Hematopoietic multipotent progenitor cell treated with erythropoietin and hydrocortisone succinate and interleukin-3 and kit ligand, for 15 days (in vitro differentiated cells): ENCODE data around the gene RHBDL1.

Experiments
- DNase-seq: peaks from one replicate; pipeline ENCODE4 v3.0.0-alpha.2; 2015; ENCODE audit warnings: low spot score

Gene RHBDL1

DNA sequence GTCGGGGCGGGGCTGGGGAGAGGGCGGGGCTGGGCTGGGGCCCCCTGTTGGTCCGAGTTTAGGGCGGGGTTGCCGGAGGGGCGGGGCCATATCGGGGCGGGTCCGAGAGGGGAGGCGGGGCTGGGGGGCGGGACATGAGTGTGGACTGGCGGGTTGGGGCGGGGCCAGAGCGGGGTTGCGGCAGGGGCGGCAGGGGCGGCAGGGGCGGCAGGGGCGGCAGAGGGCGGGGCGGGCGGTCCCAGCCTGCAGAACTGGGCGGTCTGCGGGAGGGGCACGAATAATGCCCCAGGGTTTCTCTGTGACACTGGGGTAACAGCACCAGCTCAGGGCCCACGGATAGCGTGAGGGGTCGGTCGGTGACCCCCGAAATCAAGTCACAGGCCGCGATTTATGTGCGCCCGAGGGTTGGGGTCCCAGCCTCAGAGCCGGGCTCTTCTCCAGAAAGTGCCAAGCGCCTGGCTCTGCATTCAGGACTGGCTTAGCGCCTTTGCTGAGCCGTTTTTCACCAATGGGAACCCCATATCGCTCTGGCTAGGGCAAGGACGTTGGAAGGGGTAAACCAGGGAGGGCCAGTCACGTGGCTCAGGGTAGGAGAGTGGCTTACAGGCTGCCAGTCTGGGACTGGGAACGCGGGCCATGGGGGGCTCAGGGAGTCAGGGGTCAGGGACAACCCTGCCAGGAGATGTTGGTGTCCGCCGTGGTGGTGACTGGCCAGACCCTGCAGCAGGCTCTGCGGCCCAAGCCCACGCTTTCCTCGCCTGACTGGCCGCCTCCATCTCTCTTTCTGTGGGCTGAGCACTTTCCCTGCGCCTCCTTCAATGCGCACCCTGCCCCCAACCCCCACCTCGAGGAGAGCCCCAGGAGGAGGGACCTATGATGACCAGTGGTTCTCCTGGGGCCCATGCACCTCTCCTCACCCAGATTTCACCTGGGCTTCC, 38.1 kb upstream of the RHBDL1 start:
- peak; percentile 89 for DNase-seq

DNA sequence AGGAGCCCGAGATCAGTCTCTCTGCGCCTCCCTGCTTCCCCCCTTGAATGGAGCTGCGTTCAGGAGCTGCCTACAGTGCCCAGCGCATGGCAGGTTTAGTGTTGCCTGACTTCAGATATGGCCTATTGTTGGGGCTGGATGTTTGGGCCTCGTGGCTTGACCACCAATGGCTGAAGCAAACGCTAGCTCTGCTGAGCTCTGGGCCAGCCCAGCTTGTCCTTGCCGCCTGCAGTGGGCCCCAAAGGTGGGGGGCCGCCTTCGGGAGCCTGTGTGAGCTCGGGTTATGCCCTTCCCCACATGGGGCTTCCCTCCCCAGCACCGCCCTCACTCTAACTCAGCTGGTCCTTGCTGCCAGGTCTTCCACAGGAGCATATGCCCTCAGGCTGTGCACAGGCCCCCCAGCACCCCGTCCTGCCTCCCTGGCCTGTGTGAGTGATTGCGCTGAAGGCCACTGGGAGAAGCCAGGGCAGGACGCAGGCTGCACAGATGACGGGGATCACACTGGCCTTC, 37.4 kb upstream of the RHBDL1 start:
- no peak for DNase-seq

DNA sequence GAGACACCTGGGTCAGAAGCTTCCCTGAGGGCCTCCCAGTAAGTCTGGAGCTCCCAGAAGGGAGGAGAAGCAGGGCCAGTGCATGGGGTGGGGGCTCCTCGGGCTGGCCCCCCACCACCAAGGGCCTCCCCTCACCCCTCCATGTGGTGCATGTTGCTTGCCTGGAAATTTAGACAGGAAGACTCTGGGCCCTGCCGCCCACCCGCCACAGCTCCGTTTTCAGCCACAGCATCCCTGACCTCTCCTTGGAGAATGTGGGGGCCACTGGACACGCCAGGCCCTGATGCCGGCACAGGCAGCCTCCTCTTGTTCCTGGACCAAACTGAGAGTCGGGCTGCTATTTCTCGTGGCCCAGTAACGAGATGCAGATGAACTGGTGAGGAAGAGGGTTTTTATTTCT, 36.6 kb upstream of the RHBDL1 start:
- DNase-seq, result no peak

DNA sequence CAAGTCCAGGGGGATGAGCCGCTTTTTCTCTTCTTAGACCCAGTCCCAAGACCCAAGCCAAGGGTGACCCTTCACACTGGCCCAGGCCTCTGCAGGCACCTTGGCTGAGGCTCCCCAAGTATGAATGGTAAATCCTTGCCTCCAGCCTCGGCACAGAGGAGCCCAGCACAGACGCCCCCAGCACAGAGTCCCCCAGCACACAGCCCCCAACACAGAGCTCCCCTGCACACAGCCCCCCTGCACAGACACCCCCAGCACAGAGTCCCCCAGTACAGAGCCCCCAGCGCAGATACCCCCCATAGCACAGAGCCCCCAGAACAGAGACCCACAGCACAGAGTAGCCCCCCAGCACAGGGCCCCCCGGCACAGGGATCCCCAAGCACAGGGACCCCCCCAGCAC, 34.9 kb upstream of the RHBDL1 start:
- DNase-seq, result no peak

DNA sequence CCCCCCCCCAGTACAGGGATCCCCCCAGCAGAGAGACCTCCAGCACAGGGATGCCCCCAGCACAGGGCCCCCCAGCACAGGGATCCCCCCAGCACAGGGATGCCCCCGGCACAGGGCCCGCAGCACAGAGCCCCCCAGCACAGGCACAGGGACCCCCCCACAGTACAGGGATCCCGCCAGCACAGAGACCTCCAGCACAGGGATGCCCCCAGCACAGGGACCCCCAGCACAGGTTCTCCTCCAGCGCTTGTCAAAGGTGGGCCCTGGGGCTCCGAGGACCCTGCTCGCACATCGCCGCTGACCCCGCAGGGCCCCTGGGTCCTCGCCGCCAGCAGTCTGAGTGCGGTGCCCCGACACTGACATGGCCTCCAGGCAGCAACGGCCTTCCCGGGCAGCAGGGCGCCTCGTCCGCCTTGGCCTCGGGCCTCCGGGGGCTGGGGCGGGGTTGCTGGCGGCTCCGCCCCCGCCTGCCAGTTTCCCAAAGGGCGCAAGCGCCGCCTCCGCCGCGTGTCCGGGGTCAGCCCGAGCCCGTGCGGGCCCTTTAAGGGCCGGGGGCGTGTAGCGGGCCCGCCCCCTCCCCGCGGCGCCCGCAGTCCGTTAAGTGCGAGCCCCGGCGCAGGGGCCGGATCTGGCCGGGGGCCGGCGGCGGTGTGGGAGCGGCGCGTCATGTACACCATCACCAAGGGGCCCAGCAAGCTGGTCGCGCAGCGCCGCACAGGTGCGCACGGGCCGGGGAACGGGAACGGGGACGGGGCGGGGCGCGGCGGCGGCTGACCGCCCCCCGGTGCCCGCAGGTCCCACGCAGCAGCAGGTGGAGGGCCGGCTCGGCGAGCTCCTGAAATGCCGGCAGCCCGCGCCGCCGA, 33.9 kb upstream of the RHBDL1 start, which contains the start of gene MCRIP2:
MCRIP2 (plus strand) TSS at position 503 of the 863 bp plus-strand sequence; CDS start at position 667, 164 bp downstream.
- peak; percentile 65 for DNase-seq

DNA sequence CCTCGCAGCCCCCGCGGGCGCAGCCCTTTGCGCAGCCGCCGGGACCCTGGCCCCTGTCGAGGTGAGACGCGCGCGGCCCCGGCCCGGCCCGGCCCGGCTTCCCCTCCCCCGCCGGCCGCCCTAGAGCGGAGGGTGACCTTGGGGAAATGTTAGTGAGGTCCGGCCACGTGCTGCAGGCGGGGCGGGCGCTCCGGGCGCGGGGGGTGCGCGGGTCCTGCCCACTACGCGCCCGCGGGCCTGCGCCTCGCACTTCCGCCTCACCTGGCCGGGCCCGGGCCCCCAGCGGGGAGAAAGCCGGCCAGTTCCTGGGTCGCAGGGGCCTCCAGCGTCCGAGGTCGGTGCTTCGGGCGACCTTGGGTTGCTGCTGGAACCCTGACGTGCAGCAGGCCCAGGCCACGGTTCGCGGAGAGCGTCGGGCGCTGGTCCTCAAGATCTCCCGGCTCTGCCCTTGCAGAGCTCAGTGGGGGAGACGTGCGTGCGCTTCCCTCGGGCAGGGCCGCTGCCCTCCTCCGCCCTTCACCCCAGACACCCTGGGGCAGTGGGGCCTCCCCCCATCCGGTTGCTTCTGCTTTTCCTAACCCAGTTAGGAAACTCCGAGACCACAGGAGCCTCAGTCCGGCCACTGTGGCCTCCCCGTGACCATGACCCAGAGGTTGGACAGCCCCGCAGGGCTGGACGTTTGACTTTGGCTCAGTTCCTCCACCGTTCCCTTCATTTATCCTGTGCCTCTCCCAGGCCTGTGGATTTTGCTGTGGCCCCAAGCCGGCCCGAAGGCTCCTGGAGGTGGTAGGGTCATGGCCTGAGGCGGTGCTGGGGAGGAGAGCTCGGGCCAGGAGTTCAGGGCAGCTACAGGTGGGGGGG, 33.1 kb upstream of the RHBDL1 start:
- DNase-seq, result no peak

DNA sequence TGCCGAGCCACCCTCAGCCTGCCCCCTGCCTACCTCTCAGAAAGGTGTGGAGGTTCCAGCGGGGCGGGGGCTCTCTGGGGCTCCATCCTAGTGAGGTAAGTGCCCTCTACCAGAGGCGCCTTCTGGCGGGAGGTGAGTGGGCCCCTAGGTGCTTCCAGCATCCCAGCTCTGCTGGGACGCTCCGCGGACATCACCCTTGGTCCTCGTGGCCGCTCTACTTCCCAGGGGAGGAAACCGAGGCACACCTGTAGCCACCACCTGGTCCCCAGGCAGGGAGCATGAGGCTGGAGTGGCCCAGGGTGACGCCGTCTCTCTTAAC, 32.5 kb upstream of the RHBDL1 start:
- DNase-seq, result no peak

DNA sequence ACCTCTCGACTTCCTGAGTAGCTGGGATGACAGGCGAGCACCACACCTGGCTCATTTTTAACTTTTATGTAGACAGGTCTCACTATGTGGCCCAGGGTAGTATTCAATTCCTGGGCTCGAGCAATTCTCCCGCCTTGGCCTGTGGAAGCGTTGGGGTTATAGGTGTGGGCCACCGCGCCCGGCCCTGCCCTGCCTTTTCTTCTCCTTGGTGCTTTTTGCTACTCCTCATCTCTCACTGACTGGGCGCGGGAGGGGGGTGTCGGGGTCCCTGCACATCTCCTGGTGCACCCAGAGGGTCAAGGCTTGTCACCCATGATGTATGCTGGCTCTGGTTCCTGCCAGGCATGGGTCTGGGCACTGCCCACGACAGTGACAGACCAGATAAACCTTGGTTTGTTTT, 30.9 kb upstream of the RHBDL1 start:
- DNase-seq, result no peak

DNA sequence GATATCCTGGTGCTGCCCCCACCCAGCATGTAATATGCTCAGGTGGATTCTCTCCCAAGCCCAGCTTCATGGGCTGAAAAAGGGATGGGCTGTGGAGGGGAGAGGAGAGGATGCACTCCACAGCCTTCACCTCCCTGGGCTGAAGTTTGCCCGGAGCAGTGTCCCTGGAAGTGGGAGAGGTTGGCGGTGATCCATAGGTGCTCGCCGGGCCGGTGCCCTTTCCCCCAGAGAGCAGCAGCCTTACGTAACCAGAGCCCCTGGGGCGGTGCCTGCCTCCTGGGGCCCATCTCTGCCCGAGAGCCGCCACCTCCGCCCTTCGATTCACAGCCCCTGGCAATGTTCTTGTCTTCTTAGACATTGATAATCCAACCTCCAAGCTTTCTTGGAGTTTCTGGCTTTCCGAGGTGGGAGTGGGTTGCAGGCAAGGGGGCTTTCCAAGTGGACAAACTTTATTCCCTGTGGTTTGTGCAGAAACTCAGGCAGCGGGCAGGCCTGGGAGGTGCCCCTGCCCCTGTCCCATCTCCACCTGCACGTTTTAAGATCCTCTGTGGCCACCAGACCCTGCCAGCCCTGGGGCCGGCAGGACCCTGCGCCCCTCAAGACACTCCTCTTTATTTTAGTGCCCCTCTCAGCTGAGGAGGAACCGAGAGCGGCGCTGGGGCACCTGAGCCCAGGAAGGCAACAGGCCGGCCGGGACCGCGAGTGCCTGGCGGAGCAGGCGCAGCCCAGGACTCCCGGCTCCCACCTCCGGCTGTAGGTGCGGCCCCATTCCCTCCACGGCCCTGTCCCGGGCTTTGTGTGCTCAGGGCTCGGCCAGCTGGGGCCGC, 29.4 kb upstream of the RHBDL1 start:
- no peak for DNase-seq

DNA sequence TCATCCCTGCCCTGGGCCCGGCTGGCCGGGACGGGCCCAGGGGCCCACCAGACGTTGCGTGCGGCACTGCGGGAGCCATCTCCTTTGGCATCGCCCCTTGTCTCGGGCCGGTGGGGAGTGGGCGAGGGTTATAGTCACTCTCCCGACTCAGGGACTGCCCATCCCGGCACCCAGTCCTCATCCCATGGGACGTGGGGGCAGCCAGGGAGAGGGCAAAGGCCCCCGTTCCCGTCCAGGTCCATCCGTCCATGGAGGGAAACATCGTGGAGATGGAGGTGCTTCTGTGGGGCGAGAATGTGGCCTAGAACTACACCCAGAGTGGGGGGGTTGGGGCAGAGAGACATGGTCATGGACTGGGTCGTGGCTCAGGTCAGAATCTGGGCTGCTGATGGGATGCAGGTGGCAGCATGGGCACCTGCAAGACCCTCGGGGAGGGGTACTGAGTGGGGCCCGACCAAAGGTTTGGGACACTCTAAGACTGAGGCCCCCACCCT, 28.7 kb upstream of the RHBDL1 start:
- no peak for DNase-seq

DNA sequence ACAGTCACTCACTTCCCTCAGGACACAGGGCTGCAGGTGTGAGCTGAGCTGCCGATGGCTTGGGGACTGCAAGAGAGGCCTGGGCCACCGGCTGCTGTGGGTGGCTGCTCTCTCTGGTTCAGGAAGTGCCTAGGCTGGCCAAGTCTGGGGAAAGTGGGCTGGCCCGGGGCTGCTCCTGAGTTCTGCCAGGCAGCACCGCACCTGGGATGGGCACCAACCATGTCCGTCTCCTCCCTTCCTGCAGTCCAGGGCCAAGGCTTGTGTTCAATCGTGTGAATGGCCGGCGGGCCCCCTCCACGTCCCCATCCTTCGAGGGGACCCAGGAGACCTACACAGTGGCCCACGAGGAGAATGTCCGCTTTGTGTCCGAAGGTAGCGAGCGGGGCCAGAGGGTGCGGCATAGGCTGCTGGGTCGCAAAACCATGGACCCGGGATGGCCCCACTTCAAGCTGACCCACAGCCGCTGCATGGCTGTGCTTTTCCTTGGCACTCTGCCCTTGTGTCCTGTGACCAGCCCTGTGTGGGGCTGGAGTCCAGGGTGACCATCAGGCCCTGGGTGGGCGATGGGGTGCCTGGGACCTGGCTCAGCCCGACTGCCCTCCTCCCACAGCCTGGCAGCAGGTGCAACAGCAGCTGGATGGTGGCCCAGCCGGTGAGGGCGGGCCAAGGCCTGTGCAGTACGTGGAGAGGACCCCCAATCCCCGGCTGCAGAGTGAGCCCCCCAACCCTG, 28.1 kb upstream of the RHBDL1 start:
- no peak for DNase-seq

DNA sequence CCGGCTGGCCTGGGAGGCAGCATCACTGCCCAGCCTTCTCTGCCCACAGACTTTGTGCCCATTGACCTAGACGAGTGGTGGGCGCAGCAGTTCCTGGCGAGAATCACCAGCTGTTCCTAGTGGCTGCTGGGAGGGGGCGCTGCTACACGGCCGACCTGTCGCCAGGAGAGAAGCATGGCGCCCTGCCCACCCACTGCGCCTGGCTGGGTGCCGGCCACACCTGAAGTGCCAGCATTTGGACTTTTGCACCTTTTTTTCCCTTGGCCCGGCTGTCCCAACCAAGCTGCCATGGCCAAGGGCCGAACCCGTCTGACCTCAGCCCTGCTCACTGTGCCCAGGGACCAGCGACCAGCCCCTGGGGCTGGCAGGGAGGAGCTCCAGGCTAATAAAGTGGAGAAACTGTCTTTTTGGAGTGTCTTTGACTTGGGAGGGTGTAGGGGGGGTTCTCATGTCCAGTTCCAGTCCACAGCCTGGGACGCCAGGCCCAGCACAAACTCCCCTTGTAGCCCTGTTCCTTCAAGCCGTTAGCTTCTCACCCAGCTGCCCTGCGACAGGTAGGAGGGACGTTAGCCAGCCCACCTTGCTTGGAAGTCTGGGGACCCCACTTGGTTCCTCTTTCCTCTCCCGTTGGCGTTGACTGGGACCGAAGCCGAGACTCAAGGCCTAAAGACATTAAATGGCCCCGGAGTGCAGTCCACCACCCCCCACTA, 27.2 kb upstream of the RHBDL1 start:
- peak; percentile 48 for DNase-seq

DNA sequence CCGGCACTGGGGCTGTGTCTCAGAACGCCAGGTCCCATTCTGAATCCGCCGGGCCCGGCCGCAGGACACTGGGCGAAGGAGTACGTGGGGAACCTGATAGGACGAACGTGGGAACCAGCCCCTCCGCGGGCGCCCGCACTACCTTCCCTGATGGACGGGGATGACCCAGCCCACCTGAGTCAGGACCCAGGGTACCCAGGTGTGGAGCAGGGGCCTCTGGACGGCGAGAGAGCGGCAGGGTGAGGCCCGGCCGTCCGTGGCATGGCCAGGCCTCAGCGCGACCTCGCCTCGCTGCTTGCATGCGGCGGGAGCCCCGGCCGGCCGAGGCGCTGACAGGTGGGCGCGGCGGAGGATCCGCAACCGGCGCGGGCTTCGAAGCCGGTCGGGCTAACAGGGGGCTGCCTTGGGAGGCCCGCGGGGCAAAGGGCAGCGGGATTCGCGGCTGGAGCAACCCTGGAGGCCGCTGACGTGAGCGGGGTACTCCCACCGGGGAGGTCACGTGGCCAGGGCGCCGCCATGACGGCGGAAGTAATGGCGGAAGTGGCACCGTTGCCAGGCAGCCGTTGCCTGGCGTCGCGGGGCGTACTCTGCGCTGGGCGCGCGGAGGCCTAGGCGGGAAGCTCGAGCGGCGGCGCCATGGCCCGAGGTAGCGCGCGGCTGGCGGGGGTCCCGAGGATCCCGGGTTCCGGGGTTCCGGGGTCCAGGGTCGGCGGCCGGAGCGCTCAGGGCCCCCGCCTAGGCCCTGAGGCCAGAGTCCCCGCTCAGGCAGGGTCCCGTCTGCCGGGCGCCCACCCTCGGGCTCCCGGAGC, 26.5 kb upstream of the RHBDL1 start, which contains the start of gene WDR90:
WDR90 (plus strand) TSS at position 585 of the 809 bp plus-strand sequence; CDS start at position 637, 52 bp downstream.
- peak; percentile 94 for DNase-seq

DNA sequence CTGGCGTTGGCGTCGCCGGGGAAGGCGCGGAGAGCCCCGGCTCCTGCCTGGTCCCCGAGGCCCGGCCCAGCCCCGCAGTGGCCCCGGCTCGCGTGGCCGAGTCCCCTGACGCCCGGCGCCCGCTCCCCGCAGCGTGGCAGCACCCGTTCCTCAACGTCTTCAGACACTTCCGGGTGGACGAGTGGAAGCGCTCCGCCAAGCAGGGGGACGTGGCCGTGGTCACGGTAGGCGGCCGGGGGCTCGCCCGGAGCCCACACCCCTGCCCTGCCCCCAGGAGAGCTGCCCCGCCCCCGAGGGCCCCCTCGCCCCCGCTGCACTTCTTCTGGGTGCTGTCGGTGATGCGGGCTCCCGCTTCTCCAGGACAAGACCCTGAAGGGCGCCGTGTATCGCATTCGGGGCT, 25.8 kb upstream of the RHBDL1 start:
- peak; percentile 12 for DNase-seq

DNA sequence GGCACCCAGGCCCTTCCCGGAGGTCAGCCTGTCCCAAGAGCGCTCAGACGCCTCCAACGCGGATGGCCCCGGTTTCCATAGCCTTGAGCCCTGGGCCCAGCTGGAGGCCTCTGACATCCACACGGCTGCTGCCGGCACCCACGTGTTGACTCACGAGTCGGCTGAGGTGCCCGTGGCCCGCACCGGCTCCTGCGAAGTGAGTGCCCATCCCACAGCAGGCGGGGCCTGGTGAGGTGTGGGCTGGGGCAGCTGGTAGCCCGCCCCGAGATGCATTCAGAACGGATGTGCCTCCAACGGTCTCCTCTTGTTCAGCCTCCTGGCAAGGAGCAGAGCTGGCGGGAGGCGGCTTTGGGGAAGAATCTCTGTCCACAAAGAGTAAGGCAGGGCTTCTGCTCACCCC, 23.6 kb upstream of the RHBDL1 start:
- DNase-seq, result no peak

DNA sequence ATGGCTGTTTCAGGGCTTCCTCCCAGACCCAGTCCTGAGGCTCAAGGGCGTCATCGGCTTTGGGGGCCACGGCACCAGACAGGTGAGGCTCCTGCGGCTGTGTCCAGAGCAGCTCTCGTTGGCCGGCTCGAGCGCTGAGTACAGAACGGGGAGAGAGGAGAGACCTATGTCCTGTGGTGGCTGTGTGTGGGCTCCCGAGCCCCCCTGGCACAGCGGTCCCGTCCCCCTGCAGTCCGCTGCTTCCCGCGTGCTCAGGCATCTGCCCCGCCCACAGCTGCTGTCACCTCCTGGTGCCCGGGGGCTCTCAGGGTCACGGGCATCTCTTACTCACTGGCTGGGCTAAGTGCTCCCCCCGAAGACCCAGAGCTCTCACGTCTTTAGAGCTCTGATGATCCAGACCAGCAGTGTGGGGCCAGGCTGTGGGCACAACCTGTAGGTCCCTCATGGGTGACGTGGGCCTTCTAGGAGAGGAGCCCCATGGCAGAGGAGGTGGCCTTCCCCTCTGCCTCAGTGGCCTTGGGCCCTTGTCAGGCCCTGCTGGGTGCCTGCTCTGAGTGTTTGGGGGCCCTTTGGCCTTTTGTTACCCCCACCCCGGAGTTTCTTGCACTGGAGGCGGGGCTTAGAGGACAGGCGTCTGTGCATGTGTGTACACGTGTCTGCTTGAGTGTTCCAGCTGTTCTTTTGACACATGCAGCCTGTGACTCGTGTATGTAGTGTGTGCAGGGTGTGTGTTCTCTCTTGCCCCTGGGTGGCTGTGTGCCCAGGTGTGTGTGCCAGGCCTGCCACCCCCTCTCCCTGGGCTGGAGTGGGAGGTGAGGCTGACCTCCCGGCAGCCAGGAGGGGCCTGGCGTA, 22.8 kb upstream of the RHBDL1 start:
- no peak for DNase-seq

DNA sequence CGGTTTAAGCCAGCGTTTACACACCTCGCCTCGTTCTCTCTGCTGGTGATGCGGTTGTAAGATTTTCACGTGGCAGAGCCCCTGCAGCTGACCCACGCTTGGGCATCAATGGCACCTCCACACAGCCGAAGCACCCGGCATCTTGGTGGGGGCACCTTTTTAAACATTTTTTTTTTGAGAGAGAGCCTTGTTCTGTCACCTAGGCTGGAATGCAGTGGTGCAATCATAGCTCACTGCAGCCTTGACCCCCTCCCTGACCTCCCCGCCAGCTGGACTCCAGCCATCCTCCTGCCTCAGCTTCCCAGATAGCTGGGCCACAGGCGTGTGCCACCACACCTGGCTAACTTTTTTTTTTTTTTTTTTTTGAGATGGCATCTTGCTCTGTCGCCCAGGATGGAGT, 21.4 kb upstream of the RHBDL1 start:
- no peak for DNase-seq
